NT2/D1 (cell line): ENCODE measurements around the gene CWC15.

Experiments
- YY1 ChIP-seq: IDR thresholded peaks from 2 replicates; pipeline ENCODE4 v1.6.1; 2011; ENCODE audit not compliant: insufficient read length, insufficient read depth
- ZNF274 ChIP-seq: IDR thresholded peaks from 2 replicates; pipeline ENCODE4 v1.6.1; 2011; ENCODE audit warnings: mild to moderate bottlenecking, low read depth, low read length

GRCh38 chr11:94938095-94939055, 35.0 kb downstream of the CWC15 start:
- TF ChIP-seq YY1 (no peak), ZNF274 (no peak)
